Measurements from ENCODE around the gene ISM1.

The ISM1 gene

GRCh38 chr20:13320702-13321101 lies 99.6 kb downstream of the ISM1 start:
- DNase-seq (ENCODE audit: extremely low read depth, low read depth), result no peak
- TF ChIP-seq, protein P1, sequence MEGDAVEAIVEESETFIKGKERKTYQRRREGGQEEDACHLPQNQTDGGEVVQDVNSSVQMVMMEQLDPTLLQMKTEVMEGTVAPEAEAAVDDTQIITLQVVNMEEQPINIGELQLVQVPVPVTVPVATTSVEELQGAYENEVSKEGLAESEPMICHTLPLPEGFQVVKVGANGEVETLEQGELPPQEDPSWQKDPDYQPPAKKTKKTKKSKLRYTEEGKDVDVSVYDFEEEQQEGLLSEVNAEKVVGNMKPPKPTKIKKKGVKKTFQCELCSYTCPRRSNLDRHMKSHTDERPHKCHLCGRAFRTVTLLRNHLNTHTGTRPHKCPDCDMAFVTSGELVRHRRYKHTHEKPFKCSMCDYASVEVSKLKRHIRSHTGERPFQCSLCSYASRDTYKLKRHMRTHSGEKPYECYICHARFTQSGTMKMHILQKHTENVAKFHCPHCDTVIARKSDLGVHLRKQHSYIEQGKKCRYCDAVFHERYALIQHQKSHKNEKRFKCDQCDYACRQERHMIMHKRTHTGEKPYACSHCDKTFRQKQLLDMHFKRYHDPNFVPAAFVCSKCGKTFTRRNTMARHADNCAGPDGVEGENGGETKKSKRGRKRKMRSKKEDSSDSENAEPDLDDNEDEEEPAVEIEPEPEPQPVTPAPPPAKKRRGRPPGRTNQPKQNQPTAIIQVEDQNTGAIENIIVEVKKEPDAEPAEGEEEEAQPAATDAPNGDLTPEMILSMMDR (IDR thresholded peaks at IDR 0.05; ENCODE audit: low read depth, low read length), result no peak

DNA sequence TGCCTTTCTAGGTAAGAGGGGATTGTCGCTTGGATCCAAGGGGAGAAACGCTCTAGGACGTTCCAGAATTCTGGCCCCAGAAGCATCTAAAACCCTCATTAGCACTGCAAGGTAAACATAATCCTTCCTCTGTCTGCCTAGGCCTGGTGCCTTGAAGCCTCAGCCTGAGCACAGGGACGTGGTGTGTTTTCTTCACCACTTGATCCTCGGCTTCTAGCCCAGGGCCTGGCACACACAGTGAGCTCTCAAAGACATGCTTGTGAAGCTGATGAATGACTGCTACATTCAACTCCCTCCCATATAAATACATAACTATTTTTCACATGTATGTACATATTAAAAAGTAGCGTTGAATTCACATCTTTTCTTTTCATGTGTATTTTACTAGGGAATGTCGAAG lies 100.3 kb downstream of the ISM1 start:
- TF ChIP-seq, protein P1 (IDR thresholded peaks at IDR 0.05; ENCODE audit: low read depth, low read length), result no peak
- no peak for DNase-seq (ENCODE audit: extremely low read depth, low read depth)

DNA sequence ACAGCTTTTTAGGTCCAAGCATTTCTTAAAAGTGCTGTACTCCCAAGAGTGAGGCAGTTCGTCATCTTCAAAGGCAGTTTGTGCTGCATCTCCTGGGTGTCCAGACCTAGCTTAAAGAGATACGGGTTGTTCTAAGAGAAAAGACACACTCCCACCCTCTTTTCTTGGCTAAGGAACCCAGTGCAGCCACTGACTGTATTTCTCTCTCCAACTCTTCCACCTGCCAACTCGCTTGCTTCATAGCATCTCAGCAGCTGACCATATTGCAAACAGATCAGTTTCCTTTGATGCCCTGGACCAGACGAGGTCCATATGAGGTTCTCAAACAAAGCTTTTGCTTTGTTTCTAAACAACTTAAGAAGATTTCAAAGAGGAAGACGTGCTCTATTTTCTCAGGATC lies 101.1 kb downstream of the ISM1 start:
- no peak for DNase-seq (ENCODE audit: extremely low read depth, low read depth)
- TF ChIP-seq, protein P1 (IDR thresholded peaks at IDR 0.05; ENCODE audit: low read depth, low read length), result no peak

- TF ChIP-seq, protein P1 (IDR thresholded peaks at IDR 0.05; ENCODE audit: low read depth, low read length), result no peak
- DNase-seq (ENCODE audit: extremely low read depth, low read depth), result no peak
These were observed 101.5 kb downstream of the ISM1 start for GRCh38 chr20:13322621-13323020.

- TF ChIP-seq, protein P1 (IDR thresholded peaks at IDR 0.05; ENCODE audit: low read depth, low read length), result peak; percentile 54
- no peak for DNase-seq (ENCODE audit: extremely low read depth, low read depth)
These were observed 104.0 kb downstream of the ISM1 start for GRCh38 chr20:13325033-13325432.

DNA sequence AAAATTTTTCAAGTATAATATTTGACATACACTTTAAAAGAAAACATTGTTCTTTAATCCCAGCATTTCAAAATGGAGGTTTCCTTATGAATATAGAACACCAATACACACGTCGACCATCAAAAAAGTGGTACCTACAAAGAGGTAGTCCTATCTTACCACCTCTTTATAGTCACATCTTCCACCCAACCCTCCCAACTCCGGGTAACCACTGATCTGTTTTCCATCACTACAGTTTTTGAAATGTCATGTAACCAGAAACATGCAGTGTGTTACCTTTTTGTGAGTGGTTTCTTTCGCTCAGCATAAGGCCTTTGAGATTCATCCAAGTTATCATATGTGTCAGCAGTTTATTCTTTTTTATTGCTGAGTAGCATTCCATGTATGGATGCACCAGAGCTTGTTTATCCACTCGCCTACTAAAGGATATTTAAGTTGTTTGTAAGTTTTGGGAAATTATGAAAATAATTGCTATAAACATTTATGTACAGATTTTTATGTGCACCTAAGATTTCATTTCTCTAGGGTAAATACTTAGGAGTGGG lies 104.8 kb downstream of the ISM1 start:
- DNase-seq (ENCODE audit: extremely low read depth, low read depth), result no peak
- TF ChIP-seq, protein P1 (IDR thresholded peaks at IDR 0.05; ENCODE audit: low read depth, low read length), result no peak

- TF ChIP-seq, protein P1 (IDR thresholded peaks at IDR 0.05; ENCODE audit: low read depth, low read length), result no peak
- no peak for DNase-seq (ENCODE audit: extremely low read depth, low read depth)
These were observed 110.5 kb downstream of the ISM1 start for GRCh38 chr20:13331536-13331935.

Data from AG09319 (cell line).